HCT116 (cell line): ENCODE data around the gene GCNT1.

Source experiments
- CBX3 ChIP-seq: IDR thresholded peaks from 2 replicates; pipeline ENCODE4 v1.6.1; 2012; ENCODE audit warnings: low read depth
- CEBPB ChIP-seq: IDR thresholded peaks from 2 replicates; pipeline ENCODE4 v1.6.1; 2012; ENCODE audit warnings: low read depth
- EZH2 ChIP-seq: fragments of 200-600 bp; sonication (generic); IDR thresholded peaks from 2 replicates; pipeline ENCODE4 v1.6.1; 2017; ENCODE audit warnings: antibody characterized with exemption, mixed run types
- POLR2AphosphoS5 ChIP-seq: IDR thresholded peaks from 2 replicates; pipeline ENCODE4 v1.6.1; 2011; ENCODE audit warnings: mild to moderate bottlenecking, low read depth, low read length, moderate library complexity
- RAD21 ChIP-seq: IDR thresholded peaks from 2 replicates; pipeline ENCODE4 v1.6.1; 2012; ENCODE audit warnings: low read depth, mild to moderate bottlenecking
- SP1 ChIP-seq: IDR thresholded peaks from 2 replicates; pipeline ENCODE4 v1.6.1; 2012; ENCODE audit warnings: low read depth
- YY1 ChIP-seq: IDR thresholded peaks from 2 replicates; pipeline ENCODE4 v1.6.1; 2011; ENCODE audit warnings: low read length, low read depth, moderate library complexity, mild to moderate bottlenecking; ENCODE audit not compliant: insufficient replicate concordance; ENCODE audit errors: extremely low read depth
- TF ChIP-seq, protein P1 (sequence below), 3 experiments: fragments of 200-600 bp in 1 of 3; sonication (generic) in 1 of 3; IDR thresholded peaks in 2 of 3; conservative IDR thresholded peaks in 1 of 3; 2 replicates each; pipeline ENCODE4 v1.5.1; 2012 to 2017; ENCODE audit warnings: low read depth in 2 of 3, low read length in 2 of 3, antibody characterized with exemption in 1 of 3, borderline replicate concordance in 1 of 3, control low read depth in 1 of 3, mild to moderate bottlenecking in 1 of 3, mixed read lengths in 1 of 3, mixed run types in 1 of 3, moderate library complexity in 1 of 3; ENCODE audit not compliant: insufficient read depth in 1 of 3

DNA sequence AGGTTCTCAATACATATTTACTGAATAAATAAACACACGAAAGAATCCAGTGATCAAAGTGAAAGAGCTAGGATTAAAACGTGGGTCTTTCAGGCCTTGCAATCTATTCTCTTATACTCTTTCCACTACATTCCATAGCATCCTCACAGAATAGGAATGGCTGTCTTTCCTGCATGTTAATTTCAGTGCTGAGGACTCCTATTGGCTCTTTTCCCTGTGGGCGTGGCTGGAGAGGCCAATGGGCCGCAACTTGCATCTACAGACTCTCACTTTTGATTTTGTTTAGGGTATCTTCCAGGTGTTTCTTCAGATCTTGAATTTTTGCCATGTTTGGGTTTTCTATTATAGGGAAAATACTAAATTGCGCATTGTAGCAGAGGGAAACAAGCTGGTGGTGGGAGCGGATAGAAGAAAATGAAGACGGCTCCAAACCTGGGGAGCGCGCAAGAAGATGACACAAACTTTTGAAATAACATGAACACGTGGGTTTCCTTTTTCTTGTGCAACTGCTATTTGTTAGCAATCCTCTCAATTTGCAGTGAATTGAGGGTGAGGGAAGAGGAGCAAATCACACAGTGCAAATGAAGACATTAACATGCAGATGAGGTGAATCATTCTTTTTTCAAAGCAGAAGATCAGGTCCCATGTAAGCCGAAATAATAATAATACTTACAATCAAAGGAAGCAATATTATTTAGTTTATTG, 93.9 kb downstream of the GCNT1 start:
- TF ChIP-seq, protein P1, sequence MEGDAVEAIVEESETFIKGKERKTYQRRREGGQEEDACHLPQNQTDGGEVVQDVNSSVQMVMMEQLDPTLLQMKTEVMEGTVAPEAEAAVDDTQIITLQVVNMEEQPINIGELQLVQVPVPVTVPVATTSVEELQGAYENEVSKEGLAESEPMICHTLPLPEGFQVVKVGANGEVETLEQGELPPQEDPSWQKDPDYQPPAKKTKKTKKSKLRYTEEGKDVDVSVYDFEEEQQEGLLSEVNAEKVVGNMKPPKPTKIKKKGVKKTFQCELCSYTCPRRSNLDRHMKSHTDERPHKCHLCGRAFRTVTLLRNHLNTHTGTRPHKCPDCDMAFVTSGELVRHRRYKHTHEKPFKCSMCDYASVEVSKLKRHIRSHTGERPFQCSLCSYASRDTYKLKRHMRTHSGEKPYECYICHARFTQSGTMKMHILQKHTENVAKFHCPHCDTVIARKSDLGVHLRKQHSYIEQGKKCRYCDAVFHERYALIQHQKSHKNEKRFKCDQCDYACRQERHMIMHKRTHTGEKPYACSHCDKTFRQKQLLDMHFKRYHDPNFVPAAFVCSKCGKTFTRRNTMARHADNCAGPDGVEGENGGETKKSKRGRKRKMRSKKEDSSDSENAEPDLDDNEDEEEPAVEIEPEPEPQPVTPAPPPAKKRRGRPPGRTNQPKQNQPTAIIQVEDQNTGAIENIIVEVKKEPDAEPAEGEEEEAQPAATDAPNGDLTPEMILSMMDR (IDR thresholded peaks at IDR 0.05 in 2 of 3, conservative IDR thresholded peaks at IDR 0.05 in 1 of 3; ENCODE audit: borderline replicate concordance in 1 of 3, insufficient read depth in 1 of 3, low read depth in 2 of 3, low read length in 2 of 3), result no peak
- TF ChIP-seq YY1, result no peak
- no peak for TF ChIP-seq POLR2AphosphoS5
- no peak for TF ChIP-seq RAD21
- TF ChIP-seq EZH2, result no peak
- TF ChIP-seq CEBPB, result no peak
- TF ChIP-seq SP1, result no peak
- no peak for TF ChIP-seq CBX3
